Measurements from ENCODE around the gene ZNF107.

GRCh38 chr7:64666663-64667050 is 724 bp downstream of the ZNF107 start:
- TF ChIP-seq REST (IDR thresholded peaks at IDR 0.05) (no peak), CTCF (IDR thresholded peaks at IDR 0.05; ENCODE audit: low read depth, low read length, missing input control) (no peak), SP1 (IDR thresholded peaks at IDR 0.05) (no peak), TAF1 (conservative IDR thresholded peaks at IDR 0.05) (no peak), MAX (IDR thresholded peaks at IDR 0.05) (no peak), NR2F2 (IDR thresholded peaks at IDR 0.05) (no peak), RAD21 (IDR thresholded peaks at IDR 0.05) (no peak)

All from liver (tissue), 3 donors.